Stimulated activated CD4-positive, alpha-beta T cell treated with anti-CD3 and anti-CD28 coated beads, Interleukin-4, amount 100 ng/mL, for 4 hours (primary cell): ENCODE measurements around the gene PIK3R5.
A peak's percentile ranks its signal among the peaks of the same experiment; 100 is the strongest.

Experiments
- DNase-seq, 2 experiments: peaks; one replicate each; pipeline ENCODE4 v3.0.0-alpha.2; 2020

Gene PIK3R5

DNA sequence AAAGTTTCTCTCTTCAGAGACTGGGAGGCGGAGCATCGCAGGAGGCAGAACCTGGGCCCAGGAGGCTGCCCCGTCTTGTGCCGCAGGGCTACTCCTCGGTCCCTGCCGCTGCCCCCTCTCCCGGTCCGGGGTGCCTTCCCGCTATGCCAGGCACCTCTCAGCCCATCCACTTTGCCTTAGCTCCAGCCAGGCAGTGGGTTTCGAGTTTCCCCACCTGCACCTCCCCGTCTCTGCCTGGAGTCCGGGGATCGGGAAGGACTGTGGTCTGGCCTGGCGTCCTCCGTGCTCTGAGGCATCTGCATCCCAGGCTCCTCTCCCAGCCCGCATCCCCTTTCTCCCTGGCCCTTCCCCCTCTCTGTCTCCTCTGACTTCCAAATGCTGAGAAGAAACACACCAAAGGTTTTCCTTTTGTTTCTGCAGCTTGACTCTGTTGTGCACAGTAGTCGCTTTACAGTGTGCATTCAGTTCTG lies 71.3 kb downstream of the PIK3R5 start:
- DNase-seq, result no peak

DNA sequence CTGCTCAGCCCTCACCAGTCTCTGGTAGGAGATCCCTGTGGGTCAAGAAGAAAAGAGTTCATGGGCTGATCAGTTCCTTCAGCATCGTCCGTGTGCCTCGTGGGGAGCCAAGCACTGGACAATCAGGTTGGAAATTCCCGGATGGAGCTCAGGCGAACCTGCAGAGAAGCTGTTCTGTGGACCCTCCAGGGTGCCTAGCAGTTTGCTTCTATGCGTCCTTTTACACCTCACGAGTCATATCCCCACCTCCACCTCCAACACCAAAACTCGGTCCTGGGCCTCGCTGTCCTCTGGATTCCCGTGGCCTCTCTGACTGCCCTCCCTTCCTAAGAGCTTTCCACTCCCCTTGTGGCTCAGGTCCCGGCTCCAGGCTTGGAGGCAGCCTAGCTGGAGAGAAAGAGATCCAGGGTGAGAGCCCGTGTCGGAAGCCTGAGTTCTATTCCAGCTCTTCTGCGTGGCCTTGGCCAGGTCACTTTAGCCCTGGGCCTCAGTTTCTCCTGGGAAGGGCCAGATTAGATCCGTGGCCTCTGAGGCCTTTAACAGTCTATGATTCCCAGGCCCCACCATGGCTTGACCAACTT lies 71.8 kb downstream of the PIK3R5 start:
- no peak for DNase-seq

DNA sequence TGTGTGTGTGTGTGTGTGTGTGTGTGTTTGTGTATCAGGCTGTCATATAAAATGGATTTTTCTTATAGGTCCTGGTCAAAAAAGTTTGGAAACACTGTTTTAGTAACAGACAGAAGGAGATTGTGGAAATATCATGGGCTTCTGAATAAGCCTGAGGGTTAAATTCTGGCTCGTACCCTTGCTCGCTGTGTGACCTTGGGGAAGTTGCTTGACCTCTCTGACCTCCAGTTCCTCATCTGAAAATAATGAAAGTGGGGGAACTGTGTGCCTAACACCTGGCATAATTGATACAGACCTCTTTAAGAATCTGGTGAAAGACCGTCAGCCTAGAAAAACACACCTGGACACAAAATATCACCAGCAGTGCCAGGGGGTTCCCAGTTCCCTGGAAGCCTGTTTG lies 72.4 kb downstream of the PIK3R5 start:
- no peak for DNase-seq

DNA sequence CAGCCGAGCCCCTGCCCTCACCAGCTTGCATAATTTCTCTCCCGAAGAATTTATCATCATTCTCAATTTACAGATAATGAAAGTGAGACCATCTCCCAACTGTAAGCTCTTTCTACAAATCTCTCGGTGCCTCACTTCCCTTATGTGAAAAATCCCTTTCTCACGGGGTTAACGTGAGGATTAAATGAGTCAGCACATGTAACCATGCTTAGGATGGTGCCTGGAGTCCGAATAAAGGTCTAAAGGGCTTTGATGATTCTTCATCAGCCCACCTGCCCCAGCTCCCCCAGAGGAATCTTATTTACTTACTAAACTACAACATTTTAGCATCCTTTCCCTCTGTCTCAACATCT lies 73.2 kb downstream of the PIK3R5 start:
- DNase-seq, result no peak

DNA sequence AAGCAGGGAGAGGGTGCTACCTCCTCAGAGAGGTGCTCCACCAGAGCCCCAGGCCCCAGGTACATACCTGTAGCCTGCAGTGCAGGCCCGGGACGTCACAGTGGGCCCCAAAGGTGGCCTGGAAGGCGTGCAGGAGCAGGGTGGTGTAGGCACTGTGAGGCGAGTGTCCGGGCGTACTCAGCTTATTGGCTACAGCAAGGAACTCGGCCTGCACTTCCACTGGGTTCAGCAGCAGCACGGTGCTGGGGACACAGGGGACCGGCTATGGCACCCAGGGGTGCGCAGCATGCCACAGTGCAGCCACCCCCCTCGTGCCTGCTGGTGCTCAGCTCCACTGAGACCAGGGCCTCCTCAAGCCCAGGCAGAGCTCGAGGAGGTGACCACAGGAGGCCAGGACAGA lies 74.8 kb downstream of the PIK3R5 start:
- DNase-seq, result no peak

DNA sequence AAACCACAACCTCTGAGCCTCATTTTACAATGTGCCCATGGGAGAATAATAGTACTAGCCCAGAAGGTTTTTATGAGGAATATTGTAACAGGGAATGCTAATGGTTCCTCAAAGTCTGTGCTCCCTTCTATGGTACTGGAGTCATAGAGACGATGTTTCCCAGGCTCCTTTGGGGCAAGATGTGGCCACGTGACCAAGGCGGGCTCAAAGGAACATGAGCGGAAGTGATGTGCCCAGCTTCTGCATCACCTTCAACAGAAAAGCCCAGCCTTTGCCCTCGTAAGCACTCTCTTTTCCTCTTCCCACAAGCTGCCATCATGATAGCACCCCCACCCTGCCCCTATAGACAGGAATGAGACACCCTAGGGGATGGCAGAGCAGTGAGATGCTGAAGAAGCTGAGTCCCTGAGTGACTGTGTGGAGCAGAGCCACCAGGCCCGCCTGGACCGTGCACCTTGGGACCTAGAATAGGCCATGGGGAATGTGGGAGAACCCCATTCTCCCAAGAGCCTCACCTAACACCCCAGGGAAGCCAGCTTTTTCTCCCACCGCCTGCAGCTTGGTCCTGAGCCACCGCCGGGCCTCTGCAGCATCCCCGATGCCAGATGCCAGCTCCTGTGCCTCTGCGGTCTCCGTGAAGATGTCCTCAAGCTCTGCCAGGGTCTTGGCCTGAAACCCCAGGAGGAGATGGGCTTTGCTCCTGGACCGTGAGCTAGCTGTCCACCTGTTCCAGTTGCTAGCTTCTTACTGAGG lies 75.9 kb downstream of the PIK3R5 start:
- no peak for DNase-seq

DNA sequence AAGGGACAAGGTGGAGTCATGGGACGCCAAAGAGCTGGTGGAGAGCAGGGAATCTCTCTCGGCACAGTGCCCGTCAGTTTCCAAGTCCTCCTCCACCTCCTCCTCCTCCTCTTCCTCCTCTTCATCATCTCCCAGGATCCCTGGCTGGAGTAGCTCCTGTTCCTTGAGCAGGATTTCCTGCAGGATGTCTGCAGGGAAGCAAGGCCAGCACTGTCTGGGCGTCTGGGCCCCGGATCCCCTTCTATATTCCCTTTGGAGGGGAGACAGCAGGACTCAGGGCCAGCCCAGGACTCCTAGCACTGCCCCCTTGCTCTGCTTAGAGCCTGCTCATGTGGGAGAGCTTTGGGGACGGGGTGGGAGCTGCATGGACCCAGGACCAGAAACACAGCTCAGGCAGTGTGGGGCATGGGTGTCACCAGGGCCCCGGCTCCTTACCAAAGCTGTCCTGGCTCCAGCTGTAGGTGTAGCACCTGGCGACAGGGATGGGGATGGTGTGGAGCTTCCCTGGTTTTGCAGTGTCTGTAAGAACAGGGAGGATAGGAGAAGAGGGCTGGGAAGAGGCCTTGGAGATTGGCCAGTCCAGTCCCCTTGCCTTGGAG lies 76.7 kb downstream of the PIK3R5 start:
- DNase-seq, result no peak

DNA sequence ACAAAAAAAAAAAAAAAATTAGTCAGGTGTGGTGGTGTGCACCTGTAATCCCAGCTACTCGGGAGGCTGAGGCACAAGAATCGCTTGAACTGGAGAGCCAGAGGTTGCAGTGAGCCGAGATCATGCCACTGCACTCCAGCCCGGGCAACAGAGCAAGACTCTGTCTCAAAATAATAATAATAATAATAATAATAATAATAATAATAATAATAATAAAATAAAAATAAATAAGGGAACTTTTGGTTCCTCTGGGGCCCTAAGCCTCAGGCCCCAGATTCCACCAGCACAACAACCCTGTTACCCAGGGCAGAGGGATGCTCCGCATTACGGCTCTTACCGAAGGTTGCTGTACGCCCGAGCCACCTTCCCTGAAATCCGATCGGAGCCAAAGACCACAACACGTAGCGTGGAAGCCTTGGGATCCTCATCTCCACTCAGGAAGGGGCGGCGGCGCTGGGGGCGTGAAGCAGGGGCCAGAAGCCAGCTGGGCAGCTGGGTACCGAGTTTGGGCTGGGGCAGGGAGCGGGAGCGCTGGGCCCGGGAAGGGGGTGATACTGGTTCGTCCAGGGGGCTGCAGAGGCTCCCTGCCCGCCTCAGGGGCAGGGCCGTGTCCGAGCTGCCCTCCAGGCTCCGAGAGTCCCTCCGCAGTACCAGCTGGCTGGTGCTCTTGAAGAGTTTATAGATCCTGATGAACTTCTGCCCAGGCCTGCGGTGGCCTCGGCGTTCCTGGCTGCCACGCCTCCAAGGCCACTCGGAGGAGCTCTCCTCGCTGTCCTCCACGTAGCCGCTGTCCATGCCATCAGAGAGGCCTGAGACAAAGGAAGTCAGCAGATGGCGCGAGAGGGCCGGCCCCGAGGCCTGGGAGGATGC lies 77.4 kb downstream of the PIK3R5 start:
- no peak for DNase-seq

DNA sequence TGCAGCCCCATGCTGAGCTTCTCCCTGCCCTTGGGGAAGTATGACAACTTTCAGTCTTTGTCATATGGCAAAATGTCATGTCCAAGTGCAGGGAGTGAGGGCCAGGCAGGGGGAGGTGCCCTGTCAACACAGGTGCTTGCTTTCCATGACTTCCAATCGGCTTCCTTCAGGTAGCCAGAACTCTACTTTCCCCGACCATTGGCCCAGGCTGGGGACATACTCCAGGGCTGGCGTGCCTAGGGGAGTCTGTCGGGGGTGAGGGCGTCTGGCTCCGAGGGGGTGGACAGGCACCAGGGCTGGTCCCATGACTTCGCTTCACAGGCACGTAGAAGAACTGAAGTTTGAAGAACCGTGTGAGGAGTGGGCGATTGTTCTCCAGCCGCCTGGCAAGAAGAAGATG lies 78.2 kb downstream of the PIK3R5 start:
- DNase-seq, result no peak

DNA sequence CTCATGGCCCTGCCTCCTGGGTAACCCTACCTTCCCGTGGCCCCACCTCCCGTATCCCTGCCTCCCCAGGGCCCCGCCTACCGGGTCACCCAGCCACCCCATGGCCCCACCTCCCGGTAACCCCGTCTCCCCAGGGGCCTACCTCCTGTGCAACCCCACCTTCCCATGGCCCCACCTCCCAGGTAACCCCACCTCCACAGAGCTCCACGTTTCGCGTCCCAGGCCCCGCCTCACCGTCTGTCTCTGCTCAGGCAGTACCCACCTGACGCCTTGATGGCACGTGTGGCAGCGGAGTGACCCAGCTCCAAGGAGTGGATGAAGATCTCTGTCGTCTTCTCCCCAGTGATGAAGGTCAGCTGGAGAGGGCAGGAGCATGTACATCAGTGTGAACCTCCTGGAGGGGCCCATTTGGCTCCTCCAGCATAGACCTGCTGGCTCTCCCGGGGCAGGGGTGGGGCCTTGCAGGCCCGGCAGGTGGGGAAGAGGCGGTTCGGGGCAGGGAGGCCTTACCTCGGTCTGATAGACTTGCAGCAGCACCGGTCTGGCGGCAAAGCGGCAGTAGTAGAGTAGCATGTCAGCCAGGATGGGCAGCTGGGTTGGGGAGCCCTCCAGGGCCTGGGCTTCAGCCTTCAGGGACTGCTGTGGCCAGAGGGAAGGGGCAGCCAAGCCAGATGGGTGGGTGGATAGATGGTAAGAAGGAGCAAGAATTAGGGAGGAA lies 79.4 kb downstream of the PIK3R5 start:
- no peak for DNase-seq

DNA sequence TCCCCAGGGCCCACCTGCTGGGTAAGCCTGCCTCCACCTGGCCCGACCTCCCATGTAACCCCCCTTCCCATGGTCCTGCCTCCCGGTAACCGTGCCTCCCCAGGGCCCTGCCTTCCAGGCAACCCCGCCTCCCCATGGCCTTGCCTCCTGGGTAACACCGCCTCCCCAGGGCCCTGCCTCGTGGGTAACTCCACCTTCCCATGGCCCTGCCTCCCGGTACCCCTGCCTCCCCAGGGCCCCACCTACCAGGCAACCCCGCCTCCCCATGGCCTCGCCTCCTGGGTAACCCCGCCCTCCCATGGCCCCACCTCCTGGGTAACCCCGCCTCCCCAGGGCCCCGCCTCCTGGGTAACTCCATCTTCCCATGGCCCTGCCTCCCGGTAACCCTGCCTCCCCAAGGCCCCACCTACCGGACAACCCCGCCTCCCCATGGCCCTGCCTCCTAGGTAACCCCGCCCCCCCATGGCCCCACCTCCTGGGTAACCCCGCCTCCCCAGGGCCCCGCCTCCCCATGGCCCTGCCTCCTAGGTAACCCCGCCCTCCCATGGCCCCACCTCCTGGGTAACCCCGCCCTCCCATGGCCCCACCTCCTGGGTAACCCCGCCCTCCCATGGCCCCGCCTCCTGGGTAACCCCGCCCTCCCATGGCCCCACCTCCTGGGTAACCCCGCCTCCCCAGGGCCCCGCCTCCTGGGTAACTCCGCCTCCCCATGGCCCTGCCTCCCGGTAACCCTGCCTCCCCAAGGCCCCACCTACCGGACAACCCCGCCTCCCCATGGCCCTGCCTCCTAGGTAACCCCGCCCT lies 80.1 kb downstream of the PIK3R5 start:
- DNase-seq, result peak; percentile 23 to 30

DNA sequence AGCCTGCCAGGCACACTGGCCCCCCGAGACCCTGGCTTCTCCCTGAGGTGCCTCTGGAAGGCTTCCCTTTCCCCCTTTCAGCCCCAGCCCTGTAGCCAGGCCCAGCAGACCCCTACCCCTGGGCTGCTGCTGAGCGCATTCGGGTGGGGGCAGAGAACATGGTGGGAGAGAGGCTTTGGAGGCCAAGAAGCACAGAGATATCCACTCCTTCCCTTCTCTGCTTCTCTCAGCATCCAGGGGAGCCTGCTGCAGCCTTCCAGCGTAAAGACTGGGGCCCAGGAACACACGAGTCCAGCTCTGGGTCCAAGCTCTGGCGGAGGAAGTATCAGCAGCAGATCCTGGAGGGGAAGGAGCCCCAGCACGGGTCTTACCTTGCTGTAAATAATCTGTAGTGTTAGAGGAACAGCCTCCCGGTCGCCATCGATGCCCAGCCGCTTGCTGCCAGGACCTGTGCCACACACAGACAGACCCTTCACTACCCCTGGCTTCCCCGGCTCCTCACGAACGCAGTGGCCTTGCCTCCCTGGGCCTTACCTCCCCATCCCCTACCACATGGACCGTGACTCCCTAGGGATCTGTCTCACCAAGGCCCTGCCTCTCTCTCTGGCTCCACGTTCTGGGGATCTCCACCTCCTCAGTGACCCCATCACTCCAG lies 81.0 kb downstream of the PIK3R5 start:
- DNase-seq, result no peak

DNA sequence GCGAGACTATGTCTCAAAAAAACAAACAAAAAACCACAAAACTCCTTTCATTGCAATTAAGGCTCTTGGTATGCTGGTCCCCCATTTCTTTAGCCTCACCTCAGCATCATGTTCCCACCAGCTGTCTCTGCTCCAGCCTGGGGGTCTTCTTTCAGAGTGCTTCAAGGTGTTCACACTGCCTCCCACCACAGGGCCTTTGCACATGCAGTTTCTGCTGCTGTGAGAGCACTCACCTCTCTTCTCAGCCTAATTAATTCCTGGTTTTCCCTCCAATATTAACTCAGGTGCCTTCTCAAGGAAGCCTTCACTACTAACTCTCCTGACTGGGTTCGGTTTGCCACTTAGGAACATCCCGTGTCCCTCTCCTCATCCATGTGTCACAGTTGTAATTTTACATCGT lies 82.2 kb downstream of the PIK3R5 start:
- no peak for DNase-seq

DNA sequence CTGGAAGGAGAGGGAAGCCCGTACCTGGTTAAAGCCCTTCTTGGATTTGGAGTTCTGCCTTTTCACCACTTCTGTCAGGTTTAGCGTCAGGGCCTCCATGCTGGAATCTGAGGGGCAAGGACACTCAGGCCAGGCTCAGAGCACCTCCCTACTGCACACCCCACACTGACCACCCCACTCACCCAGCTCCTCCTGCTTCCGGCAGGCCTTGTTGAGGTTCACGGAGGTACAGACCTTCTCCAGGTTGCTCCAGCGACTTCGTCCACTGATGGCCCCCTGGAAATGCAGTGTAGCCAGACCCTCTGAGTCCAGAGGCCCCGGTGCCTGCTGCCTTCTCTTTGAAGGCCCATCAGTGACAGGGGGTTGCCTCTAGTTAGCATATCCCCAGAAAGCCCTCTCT lies 83.9 kb downstream of the PIK3R5 start:
- DNase-seq, result no peak

DNA sequence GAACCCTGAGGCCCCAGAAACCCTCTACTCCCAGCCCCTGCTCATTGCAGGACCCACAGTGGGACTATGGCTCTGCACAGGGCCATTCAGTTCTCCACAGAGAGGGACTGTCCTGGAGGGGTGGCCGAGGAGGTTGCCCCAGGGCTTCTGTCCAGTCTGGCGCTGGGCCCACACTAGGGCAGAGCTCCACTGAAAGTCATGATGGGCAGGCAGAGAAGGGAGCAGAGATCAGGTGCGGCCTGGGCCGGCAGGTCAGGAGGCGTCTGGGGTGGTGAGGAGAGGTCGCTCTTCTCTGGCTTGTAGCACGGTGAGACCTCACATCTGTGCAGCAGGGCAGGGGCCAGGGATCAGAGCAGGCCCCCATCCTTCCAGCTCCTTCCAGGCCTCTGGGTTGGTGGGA lies 85.0 kb downstream of the PIK3R5 start:
- DNase-seq, result no peak

DNA sequence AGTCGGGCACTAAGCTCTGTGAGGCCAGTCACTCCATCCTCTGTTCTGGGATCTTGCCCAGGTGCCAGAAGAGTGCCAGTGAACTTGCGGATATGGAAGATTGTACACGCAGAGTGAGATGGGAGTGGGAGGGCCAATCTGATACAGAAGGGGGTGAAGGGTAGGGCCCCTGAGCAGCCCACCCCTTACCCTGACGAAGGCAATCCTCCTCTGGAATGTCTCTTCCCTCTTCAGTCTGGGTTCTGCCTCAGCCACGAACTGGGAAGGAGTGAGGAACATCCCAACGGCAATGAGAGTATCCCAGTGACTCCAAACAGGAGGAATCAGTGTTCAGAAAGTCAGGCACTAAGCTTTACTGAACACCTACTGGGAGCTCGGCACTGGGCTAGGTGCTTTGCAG lies 86.1 kb downstream of the PIK3R5 start:
- DNase-seq, result no peak

DNA sequence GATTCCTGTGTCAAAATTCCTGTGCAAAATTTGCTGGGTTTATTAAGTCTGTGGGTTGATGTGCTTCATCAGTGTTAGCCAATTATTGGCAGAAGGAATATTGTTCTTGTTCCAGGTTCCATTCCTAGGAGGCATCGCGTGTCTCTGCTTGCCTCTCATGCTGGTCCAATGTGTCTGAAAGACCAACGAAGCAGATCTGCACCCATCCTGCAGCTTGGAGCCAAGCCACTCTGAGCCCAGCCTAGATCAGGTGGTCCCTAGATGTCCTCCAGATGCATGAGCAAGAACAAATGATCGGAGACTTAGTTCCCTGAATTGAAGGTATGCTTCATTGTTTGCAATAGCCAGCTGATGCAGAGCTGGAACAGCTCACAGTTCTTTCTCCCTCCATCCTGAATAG lies 87.5 kb downstream of the PIK3R5 start:
- DNase-seq, result no peak

DNA sequence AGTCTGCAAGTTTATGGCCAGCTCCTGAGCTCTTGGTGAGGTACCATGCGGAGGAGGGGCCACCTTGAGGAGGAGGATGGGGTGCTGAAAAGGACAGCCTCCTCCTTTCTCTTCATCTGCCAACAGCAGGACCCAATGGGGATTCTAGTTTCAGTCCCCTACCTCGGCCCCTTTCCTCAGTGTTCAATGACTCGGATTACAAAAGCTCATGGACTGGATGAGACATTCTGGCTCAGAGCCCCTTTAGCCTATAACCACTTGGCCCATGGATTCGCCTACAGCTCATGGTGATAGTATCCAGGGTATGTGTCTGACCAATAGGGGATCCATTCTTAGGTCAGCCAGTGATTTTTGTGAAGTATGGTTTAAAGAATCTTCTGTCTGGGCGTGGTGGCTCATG lies 89.5 kb downstream of the PIK3R5 start:
- no peak for DNase-seq

DNA sequence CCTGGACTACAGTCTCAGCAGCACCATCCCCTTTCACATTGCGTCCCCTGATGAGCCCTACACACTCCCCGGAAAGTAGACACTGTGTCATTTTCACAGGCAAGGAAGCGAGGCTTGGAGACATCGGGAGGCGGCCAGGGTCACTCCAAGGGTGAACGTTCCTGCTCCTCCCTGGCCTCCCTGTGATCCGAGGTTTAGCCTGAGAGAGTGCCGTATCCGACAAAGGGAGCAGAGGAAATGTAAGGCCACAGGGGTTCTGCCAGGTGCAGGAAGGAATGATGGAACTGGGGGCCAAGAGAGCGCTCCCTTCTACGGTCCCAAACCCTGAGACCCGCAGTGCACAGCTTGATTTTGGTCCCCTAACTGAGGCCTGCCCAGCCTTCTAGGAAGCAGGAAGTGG lies 90.1 kb downstream of the PIK3R5 start:
- no peak for DNase-seq

DNA sequence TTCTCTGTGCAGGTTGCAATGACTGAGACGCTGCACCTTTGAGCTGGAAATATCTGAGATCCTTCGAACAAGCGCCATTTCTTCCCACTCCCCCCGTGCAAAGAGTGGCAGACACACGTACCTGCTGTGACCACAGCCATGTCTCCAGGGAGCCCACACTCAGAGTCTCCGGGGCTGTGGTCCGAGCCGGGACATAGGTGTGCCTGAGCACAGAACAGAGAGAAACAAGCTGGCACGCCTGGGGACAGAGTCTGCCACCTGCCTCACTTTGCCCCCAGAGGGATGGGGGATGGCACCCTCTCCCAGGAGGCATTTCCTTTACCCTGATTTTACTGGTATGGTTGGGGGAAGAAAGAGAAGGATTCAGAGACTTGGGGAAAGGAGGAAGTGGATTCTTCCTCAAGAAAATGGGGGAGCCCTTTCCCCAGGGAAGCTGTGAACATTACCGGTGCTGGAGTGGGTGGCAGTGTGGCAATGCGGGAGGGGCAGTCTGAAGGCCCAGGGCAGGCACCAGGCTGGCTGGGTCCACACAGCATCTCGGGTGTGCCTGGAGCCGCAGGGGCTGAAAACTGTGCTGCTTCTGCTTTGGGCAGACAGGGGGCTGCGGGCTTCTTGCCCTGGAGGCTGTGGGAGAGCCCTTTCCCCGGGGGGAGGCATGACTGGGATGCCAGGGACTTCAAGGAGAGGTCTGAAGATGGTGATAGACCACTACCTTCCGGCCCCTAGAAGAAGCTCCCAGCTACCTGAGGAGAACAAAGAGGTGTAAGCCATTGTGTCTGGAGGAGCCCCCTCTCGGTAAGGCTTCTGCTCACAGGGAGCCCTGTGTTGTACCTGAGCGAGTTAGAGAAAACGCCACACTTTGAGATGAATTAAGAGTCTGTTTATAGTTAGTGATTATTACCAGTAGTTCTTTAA lies 91.4 kb downstream of the PIK3R5 start:
- no peak for DNase-seq
